ENCODE results near the gene NRXN3.

DNA sequence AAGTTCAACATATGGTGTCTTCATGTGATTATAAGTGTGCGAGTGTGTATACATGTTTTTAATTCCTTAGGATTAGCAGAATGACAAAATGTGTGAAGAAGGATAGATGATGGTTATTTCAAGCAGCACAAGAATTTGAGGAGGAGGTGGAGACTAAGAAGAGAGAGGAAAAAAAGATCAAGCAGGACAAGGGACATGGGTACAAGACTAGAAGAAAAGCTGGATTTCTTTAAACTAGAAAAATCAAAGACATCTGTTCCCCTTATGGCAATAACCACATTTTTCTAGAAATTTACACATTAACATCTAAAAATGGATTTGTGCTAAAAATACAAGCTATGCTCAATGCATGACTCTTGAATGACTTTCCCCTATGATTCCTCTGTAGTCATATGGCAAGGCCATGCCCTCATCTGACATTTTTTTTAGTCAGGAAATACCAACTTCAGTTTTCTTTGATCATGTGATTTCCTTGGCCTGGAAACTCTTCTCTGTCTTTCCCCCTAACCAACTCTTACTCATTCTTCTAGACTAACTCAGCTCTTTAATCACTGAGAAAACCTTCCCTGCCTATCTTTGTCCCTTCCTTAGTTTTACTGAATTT lies 435.8 kb downstream of the NRXN3 start:
- TF ChIP-seq, protein P1, sequence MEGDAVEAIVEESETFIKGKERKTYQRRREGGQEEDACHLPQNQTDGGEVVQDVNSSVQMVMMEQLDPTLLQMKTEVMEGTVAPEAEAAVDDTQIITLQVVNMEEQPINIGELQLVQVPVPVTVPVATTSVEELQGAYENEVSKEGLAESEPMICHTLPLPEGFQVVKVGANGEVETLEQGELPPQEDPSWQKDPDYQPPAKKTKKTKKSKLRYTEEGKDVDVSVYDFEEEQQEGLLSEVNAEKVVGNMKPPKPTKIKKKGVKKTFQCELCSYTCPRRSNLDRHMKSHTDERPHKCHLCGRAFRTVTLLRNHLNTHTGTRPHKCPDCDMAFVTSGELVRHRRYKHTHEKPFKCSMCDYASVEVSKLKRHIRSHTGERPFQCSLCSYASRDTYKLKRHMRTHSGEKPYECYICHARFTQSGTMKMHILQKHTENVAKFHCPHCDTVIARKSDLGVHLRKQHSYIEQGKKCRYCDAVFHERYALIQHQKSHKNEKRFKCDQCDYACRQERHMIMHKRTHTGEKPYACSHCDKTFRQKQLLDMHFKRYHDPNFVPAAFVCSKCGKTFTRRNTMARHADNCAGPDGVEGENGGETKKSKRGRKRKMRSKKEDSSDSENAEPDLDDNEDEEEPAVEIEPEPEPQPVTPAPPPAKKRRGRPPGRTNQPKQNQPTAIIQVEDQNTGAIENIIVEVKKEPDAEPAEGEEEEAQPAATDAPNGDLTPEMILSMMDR (conservative IDR thresholded peaks at IDR 0.05), result no peak
- no peak for TF ChIP-seq EZH2 (IDR thresholded peaks at IDR 0.05; ENCODE audit: low read depth)

Data from PC-9 (cell line).